K562 (cell line): ENCODE measurements around the gene TMPRSS9. TPM values are rescaled to one million over a fixed set of nuclear protein-coding genes. Genes with fewer than 3 reads are reported as not detected.
A peak's percentile ranks its signal among the peaks of the same experiment; 100 is the strongest.

Source experiments
- GATAD2A ChIP-seq: fragments of 450-650 bp; IDR thresholded peaks from 2 replicates; pipeline ENCODE4 v1.6.1; 2017
- TFAP4 ChIP-seq: sonication (generic); formaldehyde crosslinking; IDR thresholded peaks from 2 replicates; pipeline ENCODE4 v1.8.0; 2022; ENCODE audit warnings: missing genetic modification reagents, mild to moderate bottlenecking, moderate library complexity, borderline replicate concordance
- ZBTB11 ChIP-seq, 3 experiments: fragments of 200-800 bp in 1 of 3; fragments of 250-450 bp in 1 of 3; fragments of 450-650 bp in 1 of 3; sonication (Bioruptor Pico) in 1 of 3; sonication (Bioruptor generic) in 1 of 3; formaldehyde crosslinking in 1 of 3; IDR thresholded peaks; 2 replicates each; pipeline versions ENCODE4 v1.6.1 to v1.8.0; 2016 to 2022; ENCODE audit warnings: mild to moderate bottlenecking in 2 of 3, missing genetic modification characterization in 2 of 3, missing compliant biosample characterization in 1 of 3, moderate library complexity in 1 of 3
- ZNF668 ChIP-seq: fragments of 250-450 bp; sonication (Bioruptor Pico); IDR thresholded peaks from 2 replicates; pipeline ENCODE4 v1.8.0; 2022; ENCODE audit warnings: mild to moderate bottlenecking, inconsistent platforms
- polyA plus RNA-seq, 8 experiments: library from polyadenylated mRNA; depleted of rRNA in 4 of 8; stranded (reverse) in 5 of 8; unstranded in 3 of 8; fragments of >200 nt; fragmentation: Nextera tagmentation in 2 of 8; fragmentation: Illumina TruSeq in 1 of 8; extraction: Ambion mirVana in 2 of 8; extraction: Trizol in 1 of 8; gene quantifications; 2 replicates each; pipeline versions ENCODE4 v1.2.1 to v1.2.3, GENCODE V29; 2011 to 2014; ENCODE audit warnings: inconsistent platforms in 1 of 8, missing spikeins in 1 of 8
- total RNA-seq, 7 experiments: library from RNA; depleted of rRNA in 6 of 7; stranded (reverse); fragments of >200 nt in 6 of 7; fragmentation: Illumina TruSeq in 2 of 7; extraction: Trizol in 2 of 7; gene quantifications; 2 replicates each; pipeline versions ENCODE4 v1.2.1 to v1.2.3, GENCODE V29; 2011 to 2021; ENCODE audit warnings: low replicate concordance in 1 of 7
- TF ChIP-seq, protein P1 (sequence below), 2 experiments: fragments of 450-650 bp in 1 of 2; sonication (generic) in 1 of 2; formaldehyde crosslinking in 1 of 2; IDR thresholded peaks; 2 replicates each; pipeline versions ENCODE4 v1.7.1 to v1.9.0; 2016 to 2022; ENCODE audit warnings: inconsistent platforms in 1 of 2, mild to moderate bottlenecking in 1 of 2, missing genetic modification reagents in 1 of 2
- TF ChIP-seq, protein P2 (sequence below): sonication (generic); formaldehyde crosslinking; IDR thresholded peaks from 2 replicates; pipeline ENCODE4 v1.8.0; 2022; ENCODE audit warnings: mild to moderate bottlenecking, missing genetic modification reagents
- TF ChIP-seq, protein P3 (sequence below): fragments of 200-800 bp; sonication (Bioruptor generic); IDR thresholded peaks from 2 replicates; pipeline ENCODE4 v1.6.1; 2017; ENCODE audit warnings: missing genetic modification characterization, missing compliant biosample characterization

TMPRSS9 gene
- total and polyA plus RNA-seq, 9 of the 15 experiments (the other 6 are each of a cell fraction or from before 2014, with no cell fraction given), result 0.01 to 0.03 TPM; not detected in 7

DNA sequence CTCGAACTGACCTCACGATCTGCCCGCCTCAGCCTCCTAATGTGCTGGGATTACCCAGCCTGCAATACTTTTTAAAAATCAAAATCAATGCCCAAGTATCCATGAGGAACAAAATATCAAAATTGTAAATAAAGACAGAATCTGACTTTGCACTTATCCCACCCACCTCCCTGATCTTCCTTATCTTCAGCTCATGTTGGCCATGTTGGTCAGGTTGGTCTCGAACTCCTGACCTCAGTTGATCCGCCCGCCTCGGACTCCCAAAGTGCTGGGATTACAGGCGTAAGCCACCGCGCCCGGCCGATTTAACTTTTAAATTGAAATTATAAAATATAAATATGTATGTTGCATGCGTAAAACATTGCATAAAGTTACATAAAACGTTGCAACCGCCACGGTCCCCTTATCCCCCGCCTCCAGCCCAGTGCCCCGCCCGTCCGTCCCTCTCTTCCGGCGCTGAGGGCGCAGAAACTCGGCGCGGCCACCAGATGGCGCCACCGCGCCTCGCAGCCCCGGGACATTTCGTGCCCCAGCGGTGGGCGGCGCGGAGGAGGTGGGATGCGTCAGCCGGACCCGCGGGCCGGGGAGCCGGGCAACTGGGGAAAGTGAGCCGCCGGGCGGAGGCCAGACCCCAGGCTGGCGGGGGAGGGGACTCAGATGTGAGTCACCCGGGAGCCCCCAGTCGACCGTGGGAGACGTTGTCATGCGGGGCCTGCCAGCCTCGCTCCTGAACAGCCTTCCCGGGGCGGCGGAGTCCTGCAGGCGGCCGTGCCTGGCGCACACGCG lies 114.4 kb downstream of the TMPRSS9 start (continued):
- TF ChIP-seq ZBTB11 (CRISPR knock-in tag; IDR thresholded peaks at IDR 0.05), result 0 out of 6 replicates have a peak, but pooled peaks of 1 of the 3 experiments have one; percentile 26
- TF ChIP-seq, protein P1, sequence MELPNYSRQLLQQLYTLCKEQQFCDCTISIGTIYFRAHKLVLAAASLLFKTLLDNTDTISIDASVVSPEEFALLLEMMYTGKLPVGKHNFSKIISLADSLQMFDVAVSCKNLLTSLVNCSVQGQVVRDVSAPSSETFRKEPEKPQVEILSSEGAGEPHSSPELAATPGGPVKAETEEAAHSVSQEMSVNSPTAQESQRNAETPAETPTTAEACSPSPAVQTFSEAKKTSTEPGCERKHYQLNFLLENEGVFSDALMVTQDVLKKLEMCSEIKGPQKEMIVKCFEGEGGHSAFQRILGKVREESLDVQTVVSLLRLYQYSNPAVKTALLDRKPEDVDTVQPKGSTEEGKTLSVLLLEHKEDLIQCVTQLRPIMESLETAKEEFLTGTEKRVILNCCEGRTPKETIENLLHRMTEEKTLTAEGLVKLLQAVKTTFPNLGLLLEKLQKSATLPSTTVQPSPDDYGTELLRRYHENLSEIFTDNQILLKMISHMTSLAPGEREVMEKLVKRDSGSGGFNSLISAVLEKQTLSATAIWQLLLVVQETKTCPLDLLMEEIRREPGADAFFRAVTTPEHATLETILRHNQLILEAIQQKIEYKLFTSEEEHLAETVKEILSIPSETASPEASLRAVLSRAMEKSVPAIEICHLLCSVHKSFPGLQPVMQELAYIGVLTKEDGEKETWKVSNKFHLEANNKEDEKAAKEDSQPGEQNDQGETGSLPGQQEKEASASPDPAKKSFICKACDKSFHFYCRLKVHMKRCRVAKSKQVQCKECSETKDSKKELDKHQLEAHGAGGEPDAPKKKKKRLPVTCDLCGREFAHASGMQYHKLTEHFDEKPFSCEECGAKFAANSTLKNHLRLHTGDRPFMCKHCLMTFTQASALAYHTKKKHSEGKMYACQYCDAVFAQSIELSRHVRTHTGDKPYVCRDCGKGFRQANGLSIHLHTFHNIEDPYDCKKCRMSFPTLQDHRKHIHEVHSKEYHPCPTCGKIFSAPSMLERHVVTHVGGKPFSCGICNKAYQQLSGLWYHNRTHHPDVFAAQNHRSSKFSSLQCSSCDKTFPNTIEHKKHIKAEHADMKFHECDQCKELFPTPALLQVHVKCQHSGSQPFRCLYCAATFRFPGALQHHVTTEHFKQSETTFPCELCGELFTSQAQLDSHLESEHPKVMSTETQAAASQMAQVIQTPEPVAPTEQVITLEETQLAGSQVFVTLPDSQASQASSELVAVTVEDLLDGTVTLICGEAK (IDR thresholded peaks at IDR 0.05), result peak; percentile 53; the same call in 1 of the 2 replicates
- TF ChIP-seq, protein P1 (CRISPR knock-in tag; IDR thresholded peaks at IDR 0.05), result no peak
- peak; percentile 85; the same call in 1 of the 2 replicates for TF ChIP-seq GATAD2A
- TF ChIP-seq ZNF668 (CRISPR knock-in tag), result no peak
- TF ChIP-seq TFAP4 (CRISPR knock-in tag), result peak; percentile 83
- TF ChIP-seq, protein P2, sequence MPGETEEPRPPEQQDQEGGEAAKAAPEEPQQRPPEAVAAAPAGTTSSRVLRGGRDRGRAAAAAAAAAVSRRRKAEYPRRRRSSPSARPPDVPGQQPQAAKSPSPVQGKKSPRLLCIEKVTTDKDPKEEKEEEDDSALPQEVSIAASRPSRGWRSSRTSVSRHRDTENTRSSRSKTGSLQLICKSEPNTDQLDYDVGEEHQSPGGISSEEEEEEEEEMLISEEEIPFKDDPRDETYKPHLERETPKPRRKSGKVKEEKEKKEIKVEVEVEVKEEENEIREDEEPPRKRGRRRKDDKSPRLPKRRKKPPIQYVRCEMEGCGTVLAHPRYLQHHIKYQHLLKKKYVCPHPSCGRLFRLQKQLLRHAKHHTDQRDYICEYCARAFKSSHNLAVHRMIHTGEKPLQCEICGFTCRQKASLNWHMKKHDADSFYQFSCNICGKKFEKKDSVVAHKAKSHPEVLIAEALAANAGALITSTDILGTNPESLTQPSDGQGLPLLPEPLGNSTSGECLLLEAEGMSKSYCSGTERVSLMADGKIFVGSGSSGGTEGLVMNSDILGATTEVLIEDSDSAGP (CRISPR knock-in tag), result 0 out of 2 replicates have a peak, but pooled peaks have one; percentile 36
- TF ChIP-seq, protein P3, sequence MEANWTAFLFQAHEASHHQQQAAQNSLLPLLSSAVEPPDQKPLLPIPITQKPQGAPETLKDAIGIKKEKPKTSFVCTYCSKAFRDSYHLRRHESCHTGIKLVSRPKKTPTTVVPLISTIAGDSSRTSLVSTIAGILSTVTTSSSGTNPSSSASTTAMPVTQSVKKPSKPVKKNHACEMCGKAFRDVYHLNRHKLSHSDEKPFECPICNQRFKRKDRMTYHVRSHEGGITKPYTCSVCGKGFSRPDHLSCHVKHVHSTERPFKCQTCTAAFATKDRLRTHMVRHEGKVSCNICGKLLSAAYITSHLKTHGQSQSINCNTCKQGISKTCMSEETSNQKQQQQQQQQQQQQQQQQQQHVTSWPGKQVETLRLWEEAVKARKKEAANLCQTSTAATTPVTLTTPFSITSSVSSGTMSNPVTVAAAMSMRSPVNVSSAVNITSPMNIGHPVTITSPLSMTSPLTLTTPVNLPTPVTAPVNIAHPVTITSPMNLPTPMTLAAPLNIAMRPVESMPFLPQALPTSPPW (CRISPR knock-in tag), result peak; percentile 98
